Measurements from ENCODE around the gene HECTD2. TPM values are rescaled to one million over a fixed set of nuclear protein-coding genes. Genes with fewer than 3 reads are reported as not detected.

The HECTD2 gene
- polyA plus RNA-seq, 1 donor from 2014 or later = 87.6 TPM

DNA sequence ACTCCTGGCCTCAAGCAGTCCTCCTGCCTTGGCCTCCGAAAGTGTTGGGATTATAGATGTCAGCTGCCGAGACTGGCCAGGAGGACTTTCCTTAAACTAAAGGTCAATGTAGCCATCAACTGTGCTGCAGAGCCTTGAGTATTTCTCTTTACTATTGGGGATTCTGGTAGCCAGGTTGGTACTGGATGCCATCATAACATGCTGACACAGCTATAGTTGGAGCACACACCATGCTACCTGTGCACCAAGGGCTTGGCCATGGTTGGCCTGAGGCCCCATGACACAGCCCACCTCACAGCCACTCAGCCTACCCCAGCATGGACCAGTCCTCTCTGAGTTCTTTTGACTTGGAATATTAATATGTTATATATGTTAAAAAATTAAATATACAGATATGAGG is 54.4 kb downstream of the HECTD2 start:
- no peak overlapping the region for H3K9ac ChIP-seq (ENCODE audit: low read length)
- no peaks in the 10 kb centered on the region for H3K9me2 ChIP-seq (ENCODE audit: insufficient read depth, low read length)
- TF ChIP-seq, protein P1, sequence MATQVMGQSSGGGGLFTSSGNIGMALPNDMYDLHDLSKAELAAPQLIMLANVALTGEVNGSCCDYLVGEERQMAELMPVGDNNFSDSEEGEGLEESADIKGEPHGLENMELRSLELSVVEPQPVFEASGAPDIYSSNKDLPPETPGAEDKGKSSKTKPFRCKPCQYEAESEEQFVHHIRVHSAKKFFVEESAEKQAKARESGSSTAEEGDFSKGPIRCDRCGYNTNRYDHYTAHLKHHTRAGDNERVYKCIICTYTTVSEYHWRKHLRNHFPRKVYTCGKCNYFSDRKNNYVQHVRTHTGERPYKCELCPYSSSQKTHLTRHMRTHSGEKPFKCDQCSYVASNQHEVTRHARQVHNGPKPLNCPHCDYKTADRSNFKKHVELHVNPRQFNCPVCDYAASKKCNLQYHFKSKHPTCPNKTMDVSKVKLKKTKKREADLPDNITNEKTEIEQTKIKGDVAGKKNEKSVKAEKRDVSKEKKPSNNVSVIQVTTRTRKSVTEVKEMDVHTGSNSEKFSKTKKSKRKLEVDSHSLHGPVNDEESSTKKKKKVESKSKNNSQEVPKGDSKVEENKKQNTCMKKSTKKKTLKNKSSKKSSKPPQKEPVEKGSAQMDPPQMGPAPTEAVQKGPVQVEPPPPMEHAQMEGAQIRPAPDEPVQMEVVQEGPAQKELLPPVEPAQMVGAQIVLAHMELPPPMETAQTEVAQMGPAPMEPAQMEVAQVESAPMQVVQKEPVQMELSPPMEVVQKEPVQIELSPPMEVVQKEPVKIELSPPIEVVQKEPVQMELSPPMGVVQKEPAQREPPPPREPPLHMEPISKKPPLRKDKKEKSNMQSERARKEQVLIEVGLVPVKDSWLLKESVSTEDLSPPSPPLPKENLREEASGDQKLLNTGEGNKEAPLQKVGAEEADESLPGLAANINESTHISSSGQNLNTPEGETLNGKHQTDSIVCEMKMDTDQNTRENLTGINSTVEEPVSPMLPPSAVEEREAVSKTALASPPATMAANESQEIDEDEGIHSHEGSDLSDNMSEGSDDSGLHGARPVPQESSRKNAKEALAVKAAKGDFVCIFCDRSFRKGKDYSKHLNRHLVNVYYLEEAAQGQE (IDR thresholded peaks at IDR 0.05; ENCODE audit: borderline replicate concordance) = no peak
- TF ChIP-seq, protein P2, sequence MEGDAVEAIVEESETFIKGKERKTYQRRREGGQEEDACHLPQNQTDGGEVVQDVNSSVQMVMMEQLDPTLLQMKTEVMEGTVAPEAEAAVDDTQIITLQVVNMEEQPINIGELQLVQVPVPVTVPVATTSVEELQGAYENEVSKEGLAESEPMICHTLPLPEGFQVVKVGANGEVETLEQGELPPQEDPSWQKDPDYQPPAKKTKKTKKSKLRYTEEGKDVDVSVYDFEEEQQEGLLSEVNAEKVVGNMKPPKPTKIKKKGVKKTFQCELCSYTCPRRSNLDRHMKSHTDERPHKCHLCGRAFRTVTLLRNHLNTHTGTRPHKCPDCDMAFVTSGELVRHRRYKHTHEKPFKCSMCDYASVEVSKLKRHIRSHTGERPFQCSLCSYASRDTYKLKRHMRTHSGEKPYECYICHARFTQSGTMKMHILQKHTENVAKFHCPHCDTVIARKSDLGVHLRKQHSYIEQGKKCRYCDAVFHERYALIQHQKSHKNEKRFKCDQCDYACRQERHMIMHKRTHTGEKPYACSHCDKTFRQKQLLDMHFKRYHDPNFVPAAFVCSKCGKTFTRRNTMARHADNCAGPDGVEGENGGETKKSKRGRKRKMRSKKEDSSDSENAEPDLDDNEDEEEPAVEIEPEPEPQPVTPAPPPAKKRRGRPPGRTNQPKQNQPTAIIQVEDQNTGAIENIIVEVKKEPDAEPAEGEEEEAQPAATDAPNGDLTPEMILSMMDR (IDR thresholded peaks at IDR 0.05; ENCODE audit: poor library complexity, severe bottlenecking) = no peak
- no peak for TF ChIP-seq EZH2 (IDR thresholded peaks at IDR 0.05; ENCODE audit: borderline replicate concordance, insufficient read depth, low read length, poor library complexity, severe bottlenecking)
- no peak for TF ChIP-seq MXI1 (conservative IDR thresholded peaks at IDR 0.05; ENCODE audit: poor library complexity, severe bottlenecking)
- no peak for TF ChIP-seq EP300 (conservative IDR thresholded peaks at IDR 0.05; ENCODE audit: poor library complexity, severe bottlenecking)
- no peak for TF ChIP-seq RAD21 (conservative IDR thresholded peaks at IDR 0.05)
- H3K4me2 ChIP-seq (ENCODE audit: low read length) = no peak overlapping the region
- H3K4me3 ChIP-seq (ENCODE audit: low read length) = no peak overlapping the region
- no peaks in the 10 kb centered on the region for H4K20me1 ChIP-seq (ENCODE audit: insufficient read depth)
- peaks cover 2% of the 10 kb centered on the region for H3K9me3 ChIP-seq (ENCODE audit: low read length)
- no peaks in the 10 kb centered on the region for H3K79me2 ChIP-seq (replicated peaks; ENCODE audit: insufficient read depth, low read length)
- peaks cover 24% of the 10 kb centered on the region for H3K36me3 ChIP-seq (ENCODE audit: insufficient read depth, low read length)
- no peaks in the 10 kb centered on the region for H3K27me3 ChIP-seq (ENCODE audit: insufficient read depth, low read depth, low read length)
- H2AFZ ChIP-seq (ENCODE audit: low read depth, low read length) = no peak overlapping the region
- H3F3A ChIP-seq (ENCODE audit: insufficient read depth, low read length, poor library complexity, severe bottlenecking) = no peaks in the 10 kb centered on the region
- no peak overlapping the region for H3K27ac ChIP-seq (ENCODE audit: low read length)

DNA sequence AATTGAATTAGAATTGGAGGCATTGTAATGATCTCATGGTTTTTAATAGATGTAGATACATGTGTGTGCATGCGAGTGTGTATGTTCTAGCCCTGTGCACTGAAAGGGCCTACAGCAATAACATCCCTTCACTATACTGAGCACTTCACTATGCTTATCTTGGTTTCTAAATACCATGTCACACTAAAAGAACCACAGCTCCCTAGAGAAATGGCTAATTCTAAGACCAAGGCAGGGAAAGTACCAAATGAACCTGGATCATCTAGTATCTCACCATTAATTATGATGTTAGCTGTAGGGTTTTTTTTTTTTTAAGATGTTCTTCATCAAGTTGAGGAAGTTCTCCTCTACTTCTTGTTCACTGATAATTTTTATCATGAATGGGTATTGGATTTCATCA is 55.1 kb downstream of the HECTD2 start:
- H3K79me2 ChIP-seq (replicated peaks; ENCODE audit: insufficient read depth, low read length) = no peaks in the 10 kb centered on the region
- no peaks in the 10 kb centered on the region for H4K20me1 ChIP-seq (ENCODE audit: insufficient read depth)
- H2AFZ ChIP-seq (ENCODE audit: low read depth, low read length) = no peak overlapping the region
- peaks cover 24% of the 10 kb centered on the region for H3K36me3 ChIP-seq (ENCODE audit: insufficient read depth, low read length)
- H3K27me3 ChIP-seq (ENCODE audit: insufficient read depth, low read depth, low read length) = no peaks in the 10 kb centered on the region
- H3K9me2 ChIP-seq (ENCODE audit: insufficient read depth, low read length) = no peaks in the 10 kb centered on the region
- TF ChIP-seq POLR2AphosphoS5 (IDR thresholded peaks at IDR 0.05) (no peak), SMC3 (conservative IDR thresholded peaks at IDR 0.05; ENCODE audit: poor library complexity) (no peak), TAF1 (IDR thresholded peaks at IDR 0.05; ENCODE audit: low read depth) (no peak), EZH2 (IDR thresholded peaks at IDR 0.05; ENCODE audit: borderline replicate concordance, insufficient read depth, low read length, poor library complexity, severe bottlenecking) (no peak), EP300 (conservative IDR thresholded peaks at IDR 0.05; ENCODE audit: poor library complexity, severe bottlenecking) (no peak), MXI1 (conservative IDR thresholded peaks at IDR 0.05; ENCODE audit: poor library complexity, severe bottlenecking) (no peak), RAD21 (conservative IDR thresholded peaks at IDR 0.05) (no peak)
- TF ChIP-seq, protein P1 (IDR thresholded peaks at IDR 0.05; ENCODE audit: borderline replicate concordance) = no peak
- TF ChIP-seq, protein P2 (IDR thresholded peaks at IDR 0.05; ENCODE audit: poor library complexity, severe bottlenecking) = no peak
- H3K9ac ChIP-seq (ENCODE audit: low read length) = no peak overlapping the region
- no peaks in the 10 kb centered on the region for H3F3A ChIP-seq (ENCODE audit: insufficient read depth, low read length, poor library complexity, severe bottlenecking)
- H3K4me2 ChIP-seq (ENCODE audit: low read length) = no peak overlapping the region
- H3K9me3 ChIP-seq (ENCODE audit: low read length) = peaks cover 6% of the 10 kb centered on the region
- H3K27ac ChIP-seq (ENCODE audit: low read length) = no peak overlapping the region
- no peak overlapping the region for H3K4me3 ChIP-seq (ENCODE audit: low read length)
